GM12878 (cell line): ENCODE results near the gene PDGFD. TPM values are rescaled to one million over a fixed set of nuclear protein-coding genes. Genes with fewer than 3 reads are reported as not detected.

Experiments used
- ATAC-seq: fragments of 200-7000 bp; cut with Tn5 transposase; 3 replicates; pipeline ENCODE4 v1.9.1; 2020; ENCODE audit warnings: mild to moderate bottlenecking, moderate library complexity
- BruUV-seq: library from RNA; stranded (reverse); fragments of 400-500 nt; replicated peaks from 2 replicates; lab custom pipeline; 2021; lab: Mats Ljungman, UMichigan
- CTCF ChIA-PET: fragments of 300-600 bp; sonication (Branson Sonifier 250); formaldehyde crosslinking; extraction: SDS; loops from one replicate; lab custom pipeline; 2021; ENCODE audit warnings: inconsistent platforms; lab: Yijun Ruan, JAX
- POLR2A ChIA-PET: fragments of 350-600 bp; formaldehyde crosslinking; extraction: SDS; loops from one replicate; lab custom pipeline; 2021; ENCODE audit warnings: inconsistent platforms; lab: Charles Lee
- RAD21 ChIA-PET: fragments of 300-600 bp; sonication (Branson Sonifier 250); formaldehyde crosslinking; loops from one replicate; lab custom pipeline; 2023; ENCODE audit warnings: antibody characterized with exemption; ENCODE audit not compliant: unreplicated experiment; lab: Charles Lee
- SMC1A ChIA-PET: fragments of 300-600 bp; sonication (Branson Sonifier 250); formaldehyde crosslinking; loops from one replicate; lab custom pipeline; 2023; ENCODE audit not compliant: unreplicated experiment, uncharacterized antibody; lab: Charles Lee
- DNase-seq: peaks from one replicate; pipeline ENCODE4 v3.0.0-alpha.2; 2011; ENCODE audit warnings: low read depth, low spot score
- FAIRE-seq: peaks from 3 replicates; lab custom pipeline; 2011; peaks lifted over from hg19 to GRCh38; lab: Jason Lieb, UNC
- H2AFZ ChIP-seq: 2 replicates; pipeline ENCODE4 v1.6.0; 2011; ENCODE audit warnings: low read depth, low read length, control low read depth; ENCODE audit not compliant: control insufficient read depth
- H3K27ac ChIP-seq: 2 replicates; pipeline ENCODE4 v1.5.1; 2011; ENCODE audit warnings: control low read depth; ENCODE audit not compliant: control insufficient read depth, insufficient read depth
- H3K27me3 ChIP-seq, 2 experiments: replicated peaks in 1 of 2; 2 replicates each; pipeline versions ENCODE4 v1.6.0 to v1.6.1; 2011; ENCODE audit warnings: low read length in 1 of 2; ENCODE audit not compliant: control insufficient read depth in 2 of 2, insufficient read depth in 2 of 2
- H3K36me3 ChIP-seq, 2 experiments: 2 replicates each; pipeline ENCODE4 v1.5.1; 2011; ENCODE audit warnings: low read length in 1 of 2; ENCODE audit not compliant: control insufficient read depth in 2 of 2, insufficient read depth in 2 of 2
- H3K4me1 ChIP-seq: 2 replicates; pipeline ENCODE4 v1.6.1; 2011; ENCODE audit warnings: mild to moderate bottlenecking, low read length, moderate library complexity, mixed read lengths; ENCODE audit not compliant: control insufficient read depth, insufficient read depth
- H3K4me2 ChIP-seq: 2 replicates; pipeline ENCODE4 v1.6.0; 2011; ENCODE audit warnings: control low read depth; ENCODE audit not compliant: control insufficient read depth, insufficient read depth
- H3K4me3 ChIP-seq: fragments of 200-600 bp; sonication (generic); 2 replicates; pipeline ENCODE4 v1.5.1; 2016
- H3K79me2 ChIP-seq: 2 replicates; pipeline ENCODE4 v1.6.0; 2011; ENCODE audit warnings: low read length; ENCODE audit not compliant: control insufficient read depth, insufficient read depth
- H3K9ac ChIP-seq: 2 replicates; pipeline ENCODE4 v1.8.0; 2011; ENCODE audit warnings: low read length, control low read depth, mixed read lengths; ENCODE audit not compliant: control insufficient read depth, insufficient read depth
- H3K9me3 ChIP-seq: replicated peaks from 3 replicates; pipeline ENCODE4 v1.5.1; 2011; ENCODE audit warnings: mild to moderate bottlenecking, low read length; ENCODE audit not compliant: control insufficient read depth, insufficient read depth
- H4K20me1 ChIP-seq: 2 replicates; pipeline ENCODE4 v1.6.0; 2011; ENCODE audit not compliant: control insufficient read depth, insufficient read depth
- ATF2 ChIP-seq: IDR thresholded peaks from 2 replicates; pipeline ENCODE4 v1.6.1; 2012; ENCODE audit warnings: low read length, inconsistent platforms
- CBFB ChIP-seq: IDR thresholded peaks from 2 replicates; pipeline ENCODE4 v1.6.1; 2016; ENCODE audit warnings: antibody characterized with exemption, low read depth
- EED ChIP-seq: sonication (generic); IDR thresholded peaks from 2 replicates; pipeline ENCODE4 v1.6.1; 2016; ENCODE audit warnings: antibody characterized with exemption, low read depth
- FOS ChIP-seq: IDR thresholded peaks from 3 replicates; pipeline ENCODE4 v1.6.1; 2011; ENCODE audit warnings: borderline replicate concordance; ENCODE audit not compliant: insufficient read length; ENCODE audit errors: extremely low read depth
- FOXM1 ChIP-seq: IDR thresholded peaks from 2 replicates; pipeline ENCODE4 v1.6.1; 2012; ENCODE audit warnings: low read depth, mild to moderate bottlenecking, inconsistent platforms, low read length, moderate library complexity
- HSF1 ChIP-seq: fragments of 150-350 bp; IDR thresholded peaks from 2 replicates; pipeline ENCODE4 v1.6.1; 2014; ENCODE audit warnings: mild to moderate bottlenecking, low read depth, low read length
- IKZF1 ChIP-seq: fragments of 450-650 bp; conservative IDR thresholded peaks from 2 replicates; pipeline ENCODE4 v1.6.1; 2017; ENCODE audit warnings: antibody characterized with exemption, mild to moderate bottlenecking
- IKZF2 ChIP-seq, 2 experiments: fragments of 450-650 bp; IDR thresholded peaks; 2 replicates each; pipeline ENCODE4 v1.6.1; 2017; ENCODE audit warnings: mild to moderate bottlenecking in 2 of 2, moderate library complexity in 2 of 2
- JUND ChIP-seq: IDR thresholded peaks from 2 replicates; pipeline ENCODE4 v1.6.1; 2012; ENCODE audit warnings: low read depth, mild to moderate bottlenecking, low read length, improper control_type of control experiment, moderate library complexity
- KDM1A ChIP-seq: fragments of 200-600 bp; sonication (generic); IDR thresholded peaks from 2 replicates; pipeline ENCODE4 v1.6.1; 2016; ENCODE audit warnings: borderline replicate concordance
- LARP7 ChIP-seq: fragments of 450-650 bp; IDR thresholded peaks from 2 replicates; pipeline ENCODE4 v1.6.1; 2017; ENCODE audit warnings: mild to moderate bottlenecking
- MEF2B ChIP-seq: fragments of 450-650 bp; IDR thresholded peaks from 2 replicates; pipeline ENCODE4 v1.6.1; 2018; ENCODE audit warnings: mild to moderate bottlenecking, moderate library complexity; ENCODE audit not compliant: partially characterized antibody, poor library complexity, severe bottlenecking
- PAX5 ChIP-seq: IDR thresholded peaks from 2 replicates; pipeline ENCODE4 v1.6.1; 2011; ENCODE audit warnings: low read depth, low read length, borderline replicate concordance
- PRDM15 ChIP-seq: fragments of 450-650 bp; formaldehyde crosslinking; IDR thresholded peaks from 2 replicates; pipeline ENCODE4 v1.4.0; 2020; ENCODE audit warnings: mild to moderate bottlenecking, moderate library complexity
- WGBS: methylation state at CpG from one replicate; pipeline ENCODE4 v1.1.6; 2016; ENCODE audit warnings: low lambda C conversion rate; ENCODE audit not compliant: insufficient replicate concordance, insufficient coverage; ENCODE audit errors: missing lambda C conversion rate; 5-methylcytosine and 5-hydroxymethylcytosine counted together
- in situ Hi-C: fragments of 300-500 bp; cut with MboI; formaldehyde crosslinking; loops from 9 replicates; pipeline ENCODE4 v1.14.3; 2018; ENCODE audit warnings: mixed read lengths
- intact Hi-C: fragments of 100-400 bp; cut with micrococcal nuclease; formaldehyde crosslinking; loops from one replicate; pipeline ENCODE4 v1.14.2; 2022; ENCODE audit not compliant: unreplicated experiment
- polyA plus RNA-seq, 11 experiments: library from polyadenylated mRNA; depleted of rRNA in 4 of 11; unstranded in 6 of 11; stranded (reverse) in 5 of 11; fragments of >200 nt; fragmentation: Nextera tagmentation in 4 of 11; fragmentation: Illumina TruSeq in 1 of 11; extraction: Ambion mirVana in 4 of 11; extraction: Trizol in 1 of 11; gene quantifications; 1 replicate in 1 of 11; 2 replicates in 10 of 11; pipeline versions ENCODE4 v1.2.1 to v1.2.3, GENCODE V29; 2011 to 2016; ENCODE audit warnings: inconsistent platforms in 2 of 11, missing spikeins in 2 of 11, low read depth in 1 of 11
- total RNA-seq, 4 experiments: library from RNA; depleted of rRNA in 3 of 4; stranded (reverse); fragments of >200 nt in 3 of 4; fragmentation: Illumina TruSeq in 1 of 4; extraction: Trizol in 1 of 4; gene quantifications; 2 replicates each; pipeline versions ENCODE4 v1.2.1 to v1.2.3, GENCODE V29; 2013 to 2021

PDGFD gene
- total and polyA plus RNA-seq, 10 of the 15 experiments (the other 5 are each of a cell fraction or from before 2014, with no cell fraction given), result 0.05 to 0.13 TPM; not detected in 8

GRCh38 chr11:103903621-103904323 is 260.2 kb downstream of the PDGFD start:
- H3K4me2 ChIP-seq, result peak overlapping the region; percentile 77
- TF ChIP-seq EED (peak; percentile 71), LARP7 (no peak), MEF2B (peak; percentile 90), FOXM1 (no peak), HSF1 (no peak), IKZF2 (IDR thresholded peaks at IDR 0.05) (peak; percentile 86), ATF2 (no peak), JUND (no peak), IKZF1 (peak; percentile 73), PRDM15 (no peak), KDM1A (no peak), FOS (no peak), PAX5 (0 out of 2 replicates have a peak, but pooled peaks have one; percentile 51), CBFB (0 out of 2 replicates have a peak, but pooled peaks have one; percentile 32)

More at GRCh38 chr11:103903621-103904323, 260.2 kb downstream of the PDGFD start:
- in situ Hi-C loops, result no loop called here
- CTCF ChIA-PET, result interaction anchor here (1.2 kb wide), 2 partner anchors 22 to 26 kb away, joined by 3 to 6 read pairs; no protein-coding TSS in a partner anchor
- ATAC-seq, result peak; percentile 87
- Histone ChIP-seq H3K27me3 (no peaks in the 10 kb centered on the region), H3K9me3 (no peaks in the 10 kb centered on the region), H3K4me3 (peak overlapping the region; percentile 44; the same call in 1 of the 2 replicates), H3K36me3 (no peaks in the 10 kb centered on the region), H3K79me2 (no peaks in the 10 kb centered on the region), H3K9ac (no peak overlapping the region; the same call in 1 of the 2 replicates), H4K20me1 (no peaks in the 10 kb centered on the region), H2AFZ (peak overlapping the region; percentile 69), H3K4me1 (peaks cover 43% of the 10 kb centered on the region), H3K27ac (peak overlapping the region; percentile 49)
- FAIRE-seq, result peak; percentile 71
- WGBS, result 0% methylated on average over 2 of the region's 2 CpGs
- RAD21 ChIA-PET, result interaction anchor here (1.0 kb wide), 1 partner anchor 30 kb away, joined by 3 read pairs; no protein-coding TSS in a partner anchor
- no peak for DNase-seq
- SMC1A ChIA-PET, result interaction anchor here (0.7 to 2.0 kb wide), 5 partner anchors 15 to 221 kb away, joined by 3 to 6 read pairs (median 4); no protein-coding TSS in a partner anchor
- intact Hi-C loops, result no loop called here
- POLR2A ChIA-PET, result interaction anchor here (0.6 kb wide), 1 partner anchor 30 kb away, joined by 6 read pairs; no protein-coding TSS in a partner anchor
- no TSS peak for BruUV-seq
